Measurements from ENCODE around the gene SORCS2.

SORCS2 gene

DNA sequence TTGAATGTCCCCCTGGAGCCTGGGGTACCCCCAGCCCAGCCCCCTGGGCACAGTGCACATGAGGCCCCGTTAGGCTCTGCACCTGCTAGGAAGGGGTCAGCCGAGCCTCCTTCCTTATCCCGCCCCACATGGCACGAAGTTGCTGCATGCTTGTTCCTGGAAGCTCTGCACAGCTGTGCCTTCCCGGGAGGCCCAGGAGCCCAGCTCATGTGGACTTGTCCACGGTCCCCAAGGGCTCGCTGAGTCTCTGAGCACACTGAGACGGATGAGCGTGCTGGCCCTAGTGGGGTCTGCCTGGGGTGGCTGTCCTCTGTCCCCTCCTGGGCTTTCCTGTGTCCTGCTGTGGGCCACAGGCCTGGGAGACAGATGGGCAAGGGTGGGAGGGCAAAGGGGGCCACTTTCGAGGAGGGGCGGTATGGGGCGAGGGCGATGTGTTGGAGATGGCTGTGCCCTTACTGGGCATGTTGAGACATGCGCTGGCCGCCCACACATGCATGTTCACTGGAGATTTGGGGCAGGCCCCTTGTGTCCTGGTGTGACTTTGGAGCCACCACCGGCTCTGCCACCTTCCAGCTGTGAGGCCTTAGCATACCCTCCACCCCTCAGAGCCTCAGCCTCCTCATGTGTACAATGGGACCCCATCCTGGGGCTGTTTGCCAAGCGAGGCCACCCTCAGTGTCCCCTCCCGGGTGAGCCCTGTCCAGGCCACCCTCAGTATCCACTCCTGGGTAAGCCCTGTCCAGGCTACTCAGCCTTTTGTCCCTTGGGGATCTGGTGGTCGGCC lies 509.7 kb downstream of the SORCS2 start:
- no peak overlapping the region for H3K4me3 ChIP-seq (ENCODE audit: control insufficient read depth, low read depth, low read length)
- TF ChIP-seq, protein P1, sequence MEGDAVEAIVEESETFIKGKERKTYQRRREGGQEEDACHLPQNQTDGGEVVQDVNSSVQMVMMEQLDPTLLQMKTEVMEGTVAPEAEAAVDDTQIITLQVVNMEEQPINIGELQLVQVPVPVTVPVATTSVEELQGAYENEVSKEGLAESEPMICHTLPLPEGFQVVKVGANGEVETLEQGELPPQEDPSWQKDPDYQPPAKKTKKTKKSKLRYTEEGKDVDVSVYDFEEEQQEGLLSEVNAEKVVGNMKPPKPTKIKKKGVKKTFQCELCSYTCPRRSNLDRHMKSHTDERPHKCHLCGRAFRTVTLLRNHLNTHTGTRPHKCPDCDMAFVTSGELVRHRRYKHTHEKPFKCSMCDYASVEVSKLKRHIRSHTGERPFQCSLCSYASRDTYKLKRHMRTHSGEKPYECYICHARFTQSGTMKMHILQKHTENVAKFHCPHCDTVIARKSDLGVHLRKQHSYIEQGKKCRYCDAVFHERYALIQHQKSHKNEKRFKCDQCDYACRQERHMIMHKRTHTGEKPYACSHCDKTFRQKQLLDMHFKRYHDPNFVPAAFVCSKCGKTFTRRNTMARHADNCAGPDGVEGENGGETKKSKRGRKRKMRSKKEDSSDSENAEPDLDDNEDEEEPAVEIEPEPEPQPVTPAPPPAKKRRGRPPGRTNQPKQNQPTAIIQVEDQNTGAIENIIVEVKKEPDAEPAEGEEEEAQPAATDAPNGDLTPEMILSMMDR (IDR thresholded peaks at IDR 0.05; ENCODE audit: control insufficient read depth, insufficient read depth, low read depth, low read length, missing control alignments): no peak
- no peak for DNase-seq (ENCODE audit: low read depth)

DNA sequence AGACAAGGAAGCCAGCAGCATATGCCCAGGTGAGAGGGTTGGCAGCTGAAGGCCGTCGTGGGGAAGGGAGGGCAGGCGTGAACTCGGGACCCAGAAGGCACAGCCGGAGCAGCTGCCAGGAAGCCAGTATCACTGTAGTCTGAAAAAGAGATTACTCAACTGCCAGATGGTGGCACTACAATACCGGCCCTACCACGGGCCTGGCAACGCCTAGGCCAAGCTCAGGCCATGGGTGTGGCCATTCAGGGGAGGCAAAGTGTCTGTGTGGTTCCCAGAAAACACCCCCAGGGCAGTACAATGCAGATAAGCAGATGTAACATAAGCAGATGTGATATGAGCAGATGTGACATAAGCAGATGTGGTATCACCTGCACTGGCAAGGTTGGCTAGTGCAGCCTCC lies 511.4 kb downstream of the SORCS2 start:
- TF ChIP-seq, protein P1 (IDR thresholded peaks at IDR 0.05; ENCODE audit: control insufficient read depth, insufficient read depth, low read depth, low read length, missing control alignments): no peak
- no peak for DNase-seq (ENCODE audit: low read depth)
- H3K4me3 ChIP-seq (ENCODE audit: control insufficient read depth, low read depth, low read length): no peak overlapping the region

DNA sequence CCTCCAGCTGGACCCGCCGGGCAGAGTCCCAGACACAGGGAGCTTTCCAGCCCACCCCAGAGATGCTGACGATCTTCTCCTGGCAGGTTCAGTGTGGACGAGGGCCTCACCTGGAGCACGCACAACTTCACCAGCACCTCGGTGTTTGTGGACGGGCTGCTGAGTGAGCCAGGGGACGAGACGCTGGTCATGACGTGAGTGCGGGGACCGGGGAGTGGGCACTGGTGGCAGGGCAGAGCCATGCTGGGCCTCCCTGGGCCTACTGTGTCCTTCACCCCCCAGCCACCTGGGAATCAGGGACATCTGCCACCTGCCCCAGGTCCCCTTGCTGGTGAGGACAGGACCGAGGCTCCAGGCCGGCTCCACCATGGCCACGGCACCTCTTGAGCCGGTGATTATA lies 511.8 kb downstream of the SORCS2 start:
- TF ChIP-seq, protein P1 (IDR thresholded peaks at IDR 0.05; ENCODE audit: control insufficient read depth, insufficient read depth, low read depth, low read length, missing control alignments): no peak
- no peak for DNase-seq (ENCODE audit: low read depth)
- no peak overlapping the region for H3K4me3 ChIP-seq (ENCODE audit: control insufficient read depth, low read depth, low read length)

DNA sequence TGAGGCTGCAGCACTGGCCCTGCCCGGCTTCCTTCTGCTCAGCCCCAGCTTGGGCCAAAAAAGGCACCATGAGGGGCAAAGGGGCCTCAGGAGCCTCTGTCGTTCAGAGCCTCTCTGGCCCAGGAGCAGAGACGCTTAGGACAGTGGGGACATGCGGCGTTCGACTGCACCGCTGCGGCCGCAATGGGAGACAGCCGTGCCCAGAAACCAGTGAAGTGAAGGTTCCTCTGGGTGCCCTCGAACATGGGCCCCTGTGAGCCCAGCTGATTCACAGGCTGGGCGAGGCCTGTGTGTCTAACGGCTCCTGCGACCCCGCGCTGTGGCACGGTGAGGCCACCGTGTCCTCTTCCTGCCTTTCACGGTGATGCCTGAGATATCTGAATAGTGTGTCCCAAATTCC lies 512.3 kb downstream of the SORCS2 start:
- no peak for DNase-seq (ENCODE audit: low read depth)
- TF ChIP-seq, protein P1 (IDR thresholded peaks at IDR 0.05; ENCODE audit: control insufficient read depth, insufficient read depth, low read depth, low read length, missing control alignments): no peak
- no peak overlapping the region for H3K4me3 ChIP-seq (ENCODE audit: control insufficient read depth, low read depth, low read length)

DNA sequence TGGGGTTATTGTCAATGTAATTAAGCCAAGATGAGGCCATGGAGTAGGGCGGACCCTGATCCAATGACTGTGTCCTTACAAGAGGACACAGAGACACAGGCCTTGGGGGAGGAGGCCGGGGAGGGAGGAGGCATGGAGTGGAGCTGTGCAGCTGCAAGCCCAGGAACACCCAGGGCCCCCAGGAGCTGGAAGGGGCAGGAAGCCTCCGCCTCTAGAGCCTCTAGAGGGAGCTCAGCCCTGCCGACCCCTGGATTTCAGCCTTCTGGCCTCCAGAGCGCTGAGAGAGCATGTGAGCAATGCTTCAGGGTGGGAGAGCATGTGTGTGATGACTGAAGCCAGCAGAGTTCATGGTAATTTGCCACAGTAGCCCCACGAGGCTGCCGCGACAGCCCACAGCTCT lies 512.7 kb downstream of the SORCS2 start:
- H3K4me3 ChIP-seq (ENCODE audit: control insufficient read depth, low read depth, low read length): no peak overlapping the region
- DNase-seq (ENCODE audit: low read depth): no peak
- TF ChIP-seq, protein P1 (IDR thresholded peaks at IDR 0.05; ENCODE audit: control insufficient read depth, insufficient read depth, low read depth, low read length, missing control alignments): no peak

DNA sequence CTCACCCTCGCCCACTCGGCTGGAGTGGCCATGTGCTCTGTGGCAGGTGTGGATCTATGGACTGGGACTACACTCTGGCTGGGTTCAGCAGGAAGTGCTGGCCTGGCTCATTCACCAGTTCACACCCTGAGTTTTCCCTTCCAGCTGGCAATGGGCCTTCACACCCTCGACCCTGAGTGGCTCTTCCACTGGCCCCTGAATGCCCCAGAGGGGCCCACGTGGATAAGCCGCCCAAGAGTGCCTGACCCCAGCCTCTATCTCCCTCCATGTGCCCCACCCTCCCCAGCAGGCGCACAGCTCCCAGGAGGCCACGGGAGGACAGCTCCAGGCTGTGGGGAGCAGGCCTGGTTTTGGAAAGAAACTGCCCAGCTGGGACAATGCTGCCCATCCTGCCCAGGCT lies 513.3 kb downstream of the SORCS2 start:
- no peak overlapping the region for H3K4me3 ChIP-seq (ENCODE audit: control insufficient read depth, low read depth, low read length)
- DNase-seq (ENCODE audit: low read depth): no peak
- TF ChIP-seq, protein P1 (IDR thresholded peaks at IDR 0.05; ENCODE audit: control insufficient read depth, insufficient read depth, low read depth, low read length, missing control alignments): no peak
